Neural crest cell (in vitro differentiated cells): ENCODE data around the gene ASTN2. TPM values are rescaled to one million over a fixed set of nuclear protein-coding genes. Genes with fewer than 3 reads are reported as not detected.

ENCODE experiments used
- DNase-seq: peaks from one replicate; pipeline ENCODE4 v3.0.0; 2021; ENCODE audit warnings: low read depth, mixed read lengths, low spot score
- H3K27ac Mint-ChIP-seq: one replicate; pipeline ENCODE4 v1.8.0; 2021; ENCODE audit warnings: mild to moderate bottlenecking, mixed read lengths; ENCODE audit not compliant: unreplicated experiment
- H3K27me3 Mint-ChIP-seq: 2 replicates; pipeline ENCODE4 v1.8.0; 2021; ENCODE audit warnings: low read depth, mild to moderate bottlenecking, mixed read lengths
- H3K36me3 Mint-ChIP-seq: 2 replicates; pipeline ENCODE4 v1.8.0; 2021; ENCODE audit warnings: low read depth, mild to moderate bottlenecking, mixed read lengths
- H3K4me1 Mint-ChIP-seq: 2 replicates; pipeline ENCODE4 v1.8.0; 2021; ENCODE audit warnings: mixed read lengths
- H3K4me3 Mint-ChIP-seq: one replicate; pipeline ENCODE4 v1.8.0; 2021; ENCODE audit warnings: mild to moderate bottlenecking, mixed read lengths
- H3K9me3 Mint-ChIP-seq: 2 replicates; pipeline ENCODE4 v1.8.0; 2021; ENCODE audit warnings: mixed read lengths
- CTCF ChIP-seq: fragments of 200-600 bp; sonication (generic); conservative IDR thresholded peaks from 2 replicates; pipeline ENCODE4 v1.5.0; 2021; ENCODE audit warnings: antibody characterized with exemption, mild to moderate bottlenecking
- total RNA-seq: library from RNA; stranded (reverse); gene quantifications from 2 replicates; pipeline ENCODE4 v1.2.1, GENCODE V29; 2021

The ASTN2 gene
- total RNA-seq, 1 donor from 2014 or later, result 7.3 TPM

- peak; percentile 3 for DNase-seq
- peak; percentile 84 for TF ChIP-seq CTCF
- Mint-ChIP-seq H3K4me3 (no peak overlapping the region), H3K9me3 (no peaks in the 10 kb centered on the region), H3K27me3 (no peaks in the 10 kb centered on the region), H3K36me3 (no peaks in the 10 kb centered on the region), H3K27ac (no peak overlapping the region), H3K4me1 (no peaks in the 10 kb centered on the region)
Measured at GRCh38 chr9:116661037-116661954, 753.6 kb downstream of the ASTN2 start.

- Mint-ChIP-seq H3K27ac (no peak overlapping the region), H3K4me3 (no peak overlapping the region), H3K36me3 (no peaks in the 10 kb centered on the region), H3K27me3 (no peaks in the 10 kb centered on the region), H3K9me3 (no peaks in the 10 kb centered on the region), H3K4me1 (no peaks in the 10 kb centered on the region)
- no peak for TF ChIP-seq CTCF
- no peak for DNase-seq
Measured at GRCh38 chr9:116658265-116658664, 756.6 kb downstream of the ASTN2 start.

- Mint-ChIP-seq H3K27ac (no peak overlapping the region), H3K4me3 (no peak overlapping the region), H3K36me3 (no peaks in the 10 kb centered on the region), H3K9me3 (no peaks in the 10 kb centered on the region), H3K27me3 (no peaks in the 10 kb centered on the region), H3K4me1 (no peaks in the 10 kb centered on the region)
- DNase-seq, result no peak
- TF ChIP-seq CTCF, result no peak
Measured at GRCh38 chr9:116656977-116657376, 757.9 kb downstream of the ASTN2 start.

- H3K4me3 Mint-ChIP-seq, result no peak overlapping the region
- TF ChIP-seq CTCF, result no peak
Measured at GRCh38 chr9:116656501-116656971, 758.3 kb downstream of the ASTN2 start.

GRCh38 chr9:116654059-116654355, 760.9 kb downstream of the ASTN2 start:
- DNase-seq, result no peak
- Mint-ChIP-seq H3K36me3 (no peaks in the 10 kb centered on the region), H3K27ac (no peak overlapping the region), H3K4me3 (no peak overlapping the region), H3K9me3 (no peaks in the 10 kb centered on the region), H3K27me3 (no peaks in the 10 kb centered on the region), H3K4me1 (no peaks in the 10 kb centered on the region)
- TF ChIP-seq CTCF, result no peak

More at GRCh38 chr9:116656501-116656971, 758.3 kb downstream of the ASTN2 start:
- DNase-seq, result no peak
- H3K4me1 Mint-ChIP-seq, result no peaks in the 10 kb centered on the region
- H3K27ac Mint-ChIP-seq, result no peak overlapping the region
- H3K36me3 Mint-ChIP-seq, result no peaks in the 10 kb centered on the region
- H3K27me3 Mint-ChIP-seq, result no peaks in the 10 kb centered on the region
- no peaks in the 10 kb centered on the region for H3K9me3 Mint-ChIP-seq
